HG02763 (cell line): ENCODE results near the gene QRICH2.
A peak's percentile ranks its signal among the peaks of the same experiment; 100 is the strongest.
"Not testable (repeated sequence)": the region's sequence is repeated elsewhere in the genome, so short reads cannot be mapped to it uniquely, and the experiment has no call there.

Experiments
- ATAC-seq: cut with Tn5 transposase; IDR thresholded peaks from one replicate; pipeline ENCODE4 v1.9.1; 2021; ENCODE audit warnings: mild to moderate bottlenecking, moderate library complexity; ENCODE audit not compliant: unreplicated experiment

The QRICH2 gene, protein sequence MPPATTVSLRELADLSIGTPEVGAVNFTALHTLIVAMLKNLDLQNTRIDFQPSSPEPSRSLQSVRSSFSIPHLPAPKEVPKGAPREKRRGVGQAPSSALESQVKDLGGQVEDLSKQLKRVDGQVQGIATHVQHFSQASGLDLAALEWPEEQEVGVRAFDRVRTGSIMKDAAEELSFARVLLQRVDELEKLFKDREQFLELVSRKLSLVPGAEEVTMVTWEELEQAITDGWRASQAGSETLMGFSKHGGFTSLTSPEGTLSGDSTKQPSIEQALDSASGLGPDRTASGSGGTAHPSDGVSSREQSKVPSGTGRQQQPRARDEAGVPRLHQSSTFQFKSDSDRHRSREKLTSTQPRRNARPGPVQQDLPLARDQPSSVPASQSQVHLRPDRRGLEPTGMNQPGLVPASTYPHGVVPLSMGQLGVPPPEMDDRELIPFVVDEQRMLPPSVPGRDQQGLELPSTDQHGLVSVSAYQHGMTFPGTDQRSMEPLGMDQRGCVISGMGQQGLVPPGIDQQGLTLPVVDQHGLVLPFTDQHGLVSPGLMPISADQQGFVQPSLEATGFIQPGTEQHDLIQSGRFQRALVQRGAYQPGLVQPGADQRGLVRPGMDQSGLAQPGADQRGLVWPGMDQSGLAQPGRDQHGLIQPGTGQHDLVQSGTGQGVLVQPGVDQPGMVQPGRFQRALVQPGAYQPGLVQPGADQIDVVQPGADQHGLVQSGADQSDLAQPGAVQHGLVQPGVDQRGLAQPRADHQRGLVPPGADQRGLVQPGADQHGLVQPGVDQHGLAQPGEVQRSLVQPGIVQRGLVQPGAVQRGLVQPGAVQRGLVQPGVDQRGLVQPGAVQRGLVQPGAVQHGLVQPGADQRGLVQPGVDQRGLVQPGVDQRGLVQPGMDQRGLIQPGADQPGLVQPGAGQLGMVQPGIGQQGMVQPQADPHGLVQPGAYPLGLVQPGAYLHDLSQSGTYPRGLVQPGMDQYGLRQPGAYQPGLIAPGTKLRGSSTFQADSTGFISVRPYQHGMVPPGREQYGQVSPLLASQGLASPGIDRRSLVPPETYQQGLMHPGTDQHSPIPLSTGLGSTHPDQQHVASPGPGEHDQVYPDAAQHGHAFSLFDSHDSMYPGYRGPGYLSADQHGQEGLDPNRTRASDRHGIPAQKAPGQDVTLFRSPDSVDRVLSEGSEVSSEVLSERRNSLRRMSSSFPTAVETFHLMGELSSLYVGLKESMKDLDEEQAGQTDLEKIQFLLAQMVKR (N-terminal part only)

DNA sequence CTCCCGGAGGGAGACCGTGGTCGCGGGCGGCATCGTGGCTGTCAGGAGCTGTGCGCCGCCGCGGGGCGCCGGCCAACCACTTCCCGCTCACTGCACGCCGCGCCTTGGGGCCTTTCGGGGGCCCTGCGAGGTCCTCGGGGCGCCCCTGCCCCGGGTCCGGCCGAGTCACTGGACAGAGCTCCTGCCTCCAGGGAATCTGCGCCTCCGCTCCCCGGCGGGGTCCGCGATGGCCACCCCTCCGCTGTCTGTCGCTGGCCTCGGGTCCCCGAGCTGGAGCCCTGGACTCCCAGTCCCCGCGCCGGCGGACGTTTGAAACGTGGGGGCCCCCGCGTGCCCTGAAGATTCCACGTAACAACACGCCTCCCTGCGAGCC lies at the start of gene QRICH2:
TSS of gene QRICH2 (minus strand) at position 311 of the 373 bp plus-strand sequence. CDS start at position 33, 278 bp downstream.
- ATAC-seq: no peak

GRCh38 chr17:76357597-76358158 lies 49.6 kb upstream of the QRICH2 start:
- no peak for ATAC-seq

DNA sequence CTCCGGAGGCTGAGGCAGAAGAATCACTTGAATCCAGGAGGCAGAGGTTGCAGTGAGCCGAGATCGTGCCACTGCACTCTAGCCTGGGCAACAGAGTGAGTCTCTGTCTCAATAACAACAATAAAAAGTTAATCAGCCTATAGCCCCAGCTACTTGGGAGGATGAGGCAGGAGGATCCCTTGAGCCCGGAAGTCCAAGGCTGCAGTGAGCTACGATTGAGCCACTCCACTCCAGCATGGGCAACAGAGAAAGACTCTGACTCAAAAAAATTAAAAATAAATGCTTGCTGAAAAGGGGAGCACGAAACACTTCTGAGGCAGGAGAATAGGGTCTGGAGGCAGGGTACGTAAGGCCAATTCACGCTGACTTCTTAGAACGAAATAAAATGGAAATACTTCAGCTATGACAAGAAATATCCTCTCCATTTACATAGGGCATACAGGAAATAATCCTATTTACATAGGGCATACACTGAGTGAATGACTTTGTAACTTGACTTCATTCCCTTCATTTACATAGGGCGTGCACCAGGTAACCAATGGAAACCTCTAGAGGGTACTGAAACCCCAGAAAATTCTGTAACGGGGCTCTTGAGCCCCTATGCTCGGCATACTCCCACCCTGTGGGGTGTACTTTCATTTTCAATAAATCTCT lies 48.9 kb upstream of the QRICH2 start:
- ATAC-seq: no peak

DNA sequence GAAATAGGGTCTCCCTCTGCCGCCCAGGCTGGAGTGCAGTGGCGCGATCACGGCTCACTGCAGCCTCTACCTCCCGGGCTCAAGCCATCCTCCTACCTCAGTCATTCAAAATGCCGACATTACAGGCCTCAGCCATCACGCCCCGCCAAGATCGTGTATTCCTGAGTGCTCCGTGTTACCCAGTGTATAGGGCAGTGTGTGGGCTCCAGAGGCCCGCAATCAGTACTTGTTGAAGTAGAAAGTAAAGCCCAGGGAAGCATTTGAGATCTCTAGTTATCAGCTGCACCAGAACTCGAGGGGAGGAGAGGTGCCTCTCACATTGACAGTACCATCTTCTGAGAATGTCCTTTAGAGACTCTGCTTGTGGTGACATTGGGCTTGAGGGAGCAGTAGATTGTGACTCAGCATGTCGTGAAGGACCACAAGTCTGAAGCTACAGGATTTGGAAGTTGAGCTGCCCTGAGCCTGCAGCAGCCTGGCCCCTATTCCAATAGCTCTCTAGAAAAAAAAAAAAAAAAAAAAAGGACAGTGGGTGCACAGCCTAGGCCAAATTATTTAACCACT lies 46.8 kb upstream of the QRICH2 start:
- no peak for ATAC-seq

- no peak for ATAC-seq
Measured at GRCh38 chr17:76354317-76354729, 46.2 kb upstream of the QRICH2 start.

GRCh38 chr17:76353599-76354316 lies 45.7 kb upstream of the QRICH2 start, which contains the start of gene PRPSAP1:
TSS of gene PRPSAP1 (minus strand) at chr17:76353916. CDS start at chr17:76353703, 213 bp downstream.
- ATAC-seq: peak; percentile 88

DNA sequence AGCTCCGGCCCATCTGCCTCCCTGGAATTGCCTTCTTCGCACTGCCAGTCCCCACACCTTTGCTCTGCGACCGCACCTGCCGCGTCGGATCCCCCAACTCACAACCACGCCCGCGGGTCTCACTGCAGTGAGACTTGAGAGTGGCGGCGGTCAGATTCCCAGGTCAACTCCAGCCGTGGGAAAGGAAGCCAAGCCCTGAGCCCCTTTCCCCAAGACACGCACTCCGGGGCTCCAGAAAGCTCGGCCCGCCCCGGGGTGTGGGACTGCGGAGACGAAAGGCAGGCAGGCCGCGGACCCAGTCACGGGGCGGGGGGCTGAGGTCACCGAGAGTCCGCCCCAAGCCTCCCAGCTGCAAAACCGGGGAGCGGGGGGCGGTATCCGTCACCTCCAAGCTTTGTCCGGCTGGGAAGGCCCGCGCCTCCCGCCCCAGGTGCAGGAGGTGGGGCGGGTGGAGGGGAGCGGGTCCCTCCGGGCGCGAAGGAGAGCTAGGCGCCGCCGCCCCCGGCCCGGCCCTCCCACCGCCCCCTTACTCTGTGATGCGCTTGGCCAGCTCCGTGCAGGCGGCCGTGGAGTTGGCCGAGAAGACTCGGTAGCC lies 45.0 kb upstream of the QRICH2 start:
- ATAC-seq: peak; percentile 21

GRCh38 chr17:76351526-76352071 lies 43.5 kb upstream of the QRICH2 start:
- no peak for ATAC-seq

DNA sequence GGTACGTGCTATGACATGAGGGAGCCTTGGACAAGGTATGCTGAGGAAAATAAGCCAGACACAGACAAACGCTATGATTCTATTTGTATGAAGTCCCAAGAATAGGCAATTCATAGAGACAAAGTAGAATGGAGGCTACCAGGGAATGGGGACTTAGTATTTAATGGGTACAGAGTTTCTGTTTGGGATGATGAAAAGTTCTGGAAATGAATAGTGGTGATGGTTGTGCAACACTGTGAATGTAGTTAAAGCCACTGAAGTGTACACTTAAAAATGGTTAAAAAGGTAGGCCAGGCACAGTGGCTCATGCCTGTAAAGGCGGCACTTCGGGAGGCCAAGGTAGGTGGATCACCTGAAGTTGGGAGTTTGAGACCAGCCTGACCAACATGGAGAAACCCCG lies 42.4 kb upstream of the QRICH2 start:
- no peak for ATAC-seq

DNA sequence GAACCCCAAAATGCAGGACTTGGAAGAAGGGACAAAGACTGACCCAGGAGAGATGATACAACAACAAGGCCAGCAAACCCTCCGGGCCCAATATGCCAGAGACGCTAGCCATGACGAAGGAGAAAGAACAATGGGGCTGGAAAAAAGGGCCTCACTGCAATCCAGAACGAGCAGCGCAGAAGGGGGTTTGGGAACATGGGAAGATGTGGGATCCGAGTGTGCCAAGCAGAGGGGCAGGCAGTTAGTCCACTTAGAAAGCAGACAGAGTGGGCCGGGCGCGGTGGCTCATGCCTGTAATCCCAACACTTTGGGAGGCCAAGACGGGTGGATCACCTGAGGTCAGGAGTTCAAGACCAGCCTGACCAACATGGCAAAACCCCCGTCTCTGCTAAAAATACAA lies 38.9 kb upstream of the QRICH2 start:
- not testable (repeated sequence) for ATAC-seq

DNA sequence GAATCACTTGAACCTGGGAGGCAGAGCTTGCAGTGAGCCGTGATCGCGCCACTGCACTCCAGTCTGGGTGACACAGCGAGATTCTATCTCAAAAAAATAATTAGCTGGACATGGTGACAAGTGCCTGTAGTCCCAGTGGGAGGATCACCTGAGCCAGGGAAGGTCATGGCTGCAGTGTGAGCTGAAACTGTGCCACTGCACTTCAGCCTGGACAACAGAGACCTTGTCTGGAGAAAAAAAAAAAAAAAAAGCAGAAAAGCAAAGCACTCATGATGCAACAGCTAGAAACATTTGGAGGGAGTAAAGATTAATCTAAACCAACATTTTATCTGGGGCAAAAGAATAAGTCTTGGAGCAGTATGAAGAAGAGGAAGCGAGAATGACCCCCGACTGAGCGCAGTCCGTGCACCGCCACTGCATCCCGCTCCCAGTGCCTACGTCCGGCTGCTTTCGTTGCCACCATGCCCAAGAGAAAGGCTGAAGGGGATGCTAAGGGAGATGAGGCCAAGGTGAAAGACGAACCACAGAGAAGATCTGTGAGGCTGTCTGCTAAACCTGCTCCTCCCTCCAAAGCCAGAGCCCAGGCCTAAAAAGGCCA lies 37.4 kb upstream of the QRICH2 start:
- no peak for ATAC-seq

- ATAC-seq: no peak
Measured at GRCh38 chr17:76343106-76343505, 35.0 kb upstream of the QRICH2 start.

DNA sequence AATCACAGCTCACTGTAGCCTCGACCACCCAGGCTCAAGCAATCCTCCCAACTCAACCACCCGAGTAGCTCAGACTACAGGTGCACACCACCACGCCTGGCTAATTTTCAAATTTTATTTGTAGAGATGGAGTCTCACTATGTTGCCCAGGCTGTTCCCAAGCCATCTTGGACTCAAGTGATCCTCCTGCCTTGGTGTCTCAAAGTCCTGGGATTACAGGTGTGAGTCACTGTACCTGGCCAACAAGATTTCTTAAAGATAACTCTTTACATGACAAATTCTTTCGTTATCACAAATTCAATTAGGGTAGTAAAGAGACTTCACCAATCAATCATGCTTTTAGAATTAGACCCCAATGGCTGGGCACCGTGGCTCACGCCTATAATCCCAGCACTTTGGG lies 33.2 kb upstream of the QRICH2 start:
- ATAC-seq: no peak

- ATAC-seq: no peak
Measured at GRCh38 chr17:76337413-76337777, 29.3 kb upstream of the QRICH2 start.

DNA sequence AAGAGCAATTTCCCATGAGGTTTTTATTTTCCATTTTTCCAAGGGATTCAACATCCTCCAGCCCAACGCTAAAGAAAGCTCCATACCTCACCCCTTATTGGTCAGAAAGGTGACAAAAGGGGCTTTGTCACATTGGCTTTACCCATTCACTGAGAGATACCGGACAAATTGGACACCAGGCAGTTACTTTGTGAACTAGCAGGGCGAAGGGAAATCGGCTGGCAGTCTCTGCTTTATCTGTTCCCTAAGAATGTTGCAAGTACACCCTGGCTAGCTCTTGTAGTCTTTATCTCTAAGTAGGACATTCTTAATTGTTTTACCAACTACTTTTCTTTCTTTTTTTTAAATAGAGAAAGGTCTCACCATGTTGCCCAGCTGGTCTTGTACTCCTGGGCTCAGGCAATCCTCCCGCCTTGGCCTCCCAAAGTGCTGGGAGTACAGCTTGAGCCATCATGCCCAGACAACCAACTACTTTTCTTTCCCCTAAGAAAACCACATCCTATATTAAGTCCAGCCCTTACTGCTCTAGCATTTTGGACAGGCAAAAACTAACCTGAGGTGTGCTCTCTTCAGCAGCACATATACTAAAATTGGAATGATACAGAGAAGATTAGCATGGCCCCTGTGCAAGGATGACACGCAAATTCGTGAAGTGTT lies 28.8 kb upstream of the QRICH2 start:
- no peak for ATAC-seq

DNA sequence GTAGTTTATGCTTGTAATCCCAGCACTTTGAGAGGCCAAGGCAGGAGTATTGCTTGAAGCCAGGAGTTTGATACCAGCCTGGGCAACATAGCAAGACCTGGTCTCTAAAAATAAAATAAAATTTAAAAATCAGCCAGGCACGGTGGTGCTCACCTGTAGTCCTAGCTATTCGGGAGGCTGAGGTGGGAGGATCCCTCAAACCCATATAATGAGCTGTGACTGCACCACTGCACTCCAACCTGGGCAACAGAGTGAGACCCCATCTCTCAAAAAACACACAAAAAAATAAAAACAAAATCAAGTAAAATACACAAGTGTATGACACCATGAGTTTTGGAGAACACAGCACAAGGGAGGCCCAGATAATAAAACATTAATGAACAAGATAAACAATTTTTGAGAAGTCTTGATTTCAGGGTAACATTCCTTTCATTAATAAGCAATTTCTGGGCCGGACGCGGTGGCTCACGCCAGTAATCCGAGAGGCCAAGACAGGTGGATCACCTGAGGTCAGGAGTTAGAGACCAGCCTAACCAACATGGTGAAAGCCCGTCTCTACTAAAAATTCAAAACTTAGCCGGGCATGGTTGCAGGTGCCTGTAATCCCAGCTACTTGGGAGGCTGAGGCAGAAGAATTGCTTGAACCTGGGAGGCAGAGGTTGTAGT lies 27.8 kb upstream of the QRICH2 start:
- no peak for ATAC-seq
